Mucosa of descending colon (tissue), 3 donors: ENCODE measurements around the gene ZBTB44. TPM values are rescaled to one million over a fixed set of nuclear protein-coding genes. Genes with fewer than 3 reads are reported as not detected.

Experiments
- ATAC-seq: fragments of 200-7000 bp; cut with Tn5 transposase; one replicate; pipeline ENCODE4 v1.9.1; 2020; ENCODE audit warnings: mild to moderate bottlenecking, moderate library complexity
- DNase-seq, 3 donors: peaks; one replicate each; pipeline ENCODE4 v3.0.0-alpha.2; 2020
- H3K36me3 ChIP-seq: fragments of 200-600 bp; one replicate; pipeline ENCODE4 v1.8.0; 2021; ENCODE audit warnings: low read depth, mild to moderate bottlenecking
- H3K4me1 ChIP-seq: fragments of 200-600 bp; one replicate; pipeline ENCODE4 v1.8.0; 2021; ENCODE audit warnings: low read depth, mild to moderate bottlenecking
- H3K4me3 ChIP-seq: fragments of 200-600 bp; one replicate; pipeline ENCODE4 v1.8.0; 2021; ENCODE audit warnings: mild to moderate bottlenecking
- H3K9me3 ChIP-seq: fragments of 200-600 bp; one replicate; pipeline ENCODE4 v1.8.0; 2021; ENCODE audit warnings: mild to moderate bottlenecking
- CTCF ChIP-seq: fragments of 200-600 bp; IDR thresholded peaks from one replicate; pipeline ENCODE4 v1.8.0; 2022; ENCODE audit warnings: antibody characterized with exemption, mild to moderate bottlenecking
- intact Hi-C, 2 donors: fragments of 100-400 bp; cut with DNase I in 1 of 2; cut with micrococcal nuclease in 1 of 2; formaldehyde crosslinking; loops; one replicate each; pipeline versions ENCODE4 v1.11.0 to v1.11.1; 2022; cut with DNase I, micrococcal nuclease
- total RNA-seq, 3 donors: library from RNA; stranded (reverse); fragmentation: NEBNext Ultra II Directional in 2 of 3; extraction: Animal tissue kit (Norgen Biotek cat#: 25700) in 2 of 3; gene quantifications; one replicate each; pipeline versions ENCODE4 v1.2.1 to v1.2.4, GENCODE V29; 2021 to 2023
- donor health status: DM: no; HTN: no; CAD: no; lungs with moderate emphysema.
- donor health status: DM: no; HTN: no; CAD: no.
- donor health status: DM: no; HTN: yes; CAD: no.

ZBTB44 gene
- total RNA-seq, 3 donors from 2014 or later = 26.5 to 56.8 (median 32.4) TPM

- intact Hi-C loops = no loop called here
- Histone ChIP-seq H3K4me1 (no peaks in the 10 kb centered on the region), H3K4me3 (no peak overlapping the region), H3K36me3 (peaks cover 3% of the 10 kb centered on the region), H3K9me3 (no peaks in the 10 kb centered on the region)
- no peak for TF ChIP-seq CTCF
- no peak for ATAC-seq
- DNase-seq = peak in 1 of 3 donors; percentile 18
Observed at GRCh38 chr11:130204703-130205095, 110.0 kb downstream of the ZBTB44 start.

GRCh38 chr11:130203766-130204702 is 110.7 kb downstream of the ZBTB44 start:
- H3K4me3 ChIP-seq = no peak overlapping the region
- peak in 2 of 3 donors; percentile 48 to 59 for DNase-seq

GRCh38 chr11:130202818-130203689 is 111.7 kb downstream of the ZBTB44 start:
- intact Hi-C loops = no loop called here
- no peak for TF ChIP-seq CTCF
- Histone ChIP-seq H3K4me3 (no peak overlapping the region), H3K9me3 (no peaks in the 10 kb centered on the region), H3K36me3 (peaks cover 4% of the 10 kb centered on the region), H3K4me1 (no peaks in the 10 kb centered on the region)
- DNase-seq (peak in 2 of 3 donors; percentile 28 to 39), ATAC-seq (no peak)

More at GRCh38 chr11:130203766-130204702, 110.7 kb downstream of the ZBTB44 start:
- peak; percentile 41 for ATAC-seq
- Histone ChIP-seq H3K9me3 (no peaks in the 10 kb centered on the region), H3K36me3 (peaks cover 5% of the 10 kb centered on the region), H3K4me1 (no peaks in the 10 kb centered on the region)
- no peak for TF ChIP-seq CTCF
- intact Hi-C loops = no loop called here

DNA sequence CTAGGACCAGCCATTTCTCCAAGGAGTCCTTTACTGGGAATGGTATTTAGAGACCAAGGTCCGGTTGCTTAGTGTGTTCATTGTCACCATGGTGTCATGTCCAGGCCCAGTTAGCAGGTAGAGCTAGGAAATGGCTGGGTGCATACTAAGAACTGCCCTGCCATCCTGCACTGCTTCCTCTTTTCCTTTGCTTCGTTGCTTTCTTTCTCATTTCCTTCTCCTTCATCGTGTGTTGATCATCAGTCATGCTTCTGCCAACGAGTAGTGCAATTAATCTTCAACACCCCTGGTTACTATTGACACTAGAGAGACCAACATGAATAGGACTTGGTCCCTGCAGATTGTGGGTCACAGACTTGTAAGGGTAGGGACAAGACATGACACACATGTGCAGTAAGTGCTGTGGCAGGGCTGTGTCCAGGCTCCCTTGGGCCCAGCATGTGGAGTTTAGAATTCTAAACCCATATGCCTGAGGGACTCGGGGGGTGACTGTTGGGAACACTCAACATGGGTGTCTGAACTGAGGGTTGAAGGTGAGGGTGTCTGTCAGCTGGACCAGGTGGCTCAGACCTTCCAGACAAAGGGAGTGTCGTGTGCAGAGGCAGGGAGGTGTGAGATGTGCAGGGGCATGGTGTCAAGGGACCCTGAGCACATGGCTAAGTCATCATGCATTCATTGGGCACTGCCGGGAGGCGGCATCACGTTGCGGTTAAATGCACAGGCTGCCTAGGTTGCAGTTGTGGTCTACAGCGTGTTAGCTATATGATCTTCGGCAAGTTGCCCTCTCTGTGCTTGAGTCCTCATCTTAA is 112.5 kb downstream of the ZBTB44 start:
- DNase-seq (peak in 2 of 3 donors; percentile 22 to 28), ATAC-seq (no peak)
- intact Hi-C loops = no loop called here
- TF ChIP-seq CTCF = no peak
- Histone ChIP-seq H3K36me3 (peaks cover 4% of the 10 kb centered on the region), H3K4me3 (no peak overlapping the region), H3K9me3 (no peaks in the 10 kb centered on the region), H3K4me1 (no peaks in the 10 kb centered on the region)

DNA sequence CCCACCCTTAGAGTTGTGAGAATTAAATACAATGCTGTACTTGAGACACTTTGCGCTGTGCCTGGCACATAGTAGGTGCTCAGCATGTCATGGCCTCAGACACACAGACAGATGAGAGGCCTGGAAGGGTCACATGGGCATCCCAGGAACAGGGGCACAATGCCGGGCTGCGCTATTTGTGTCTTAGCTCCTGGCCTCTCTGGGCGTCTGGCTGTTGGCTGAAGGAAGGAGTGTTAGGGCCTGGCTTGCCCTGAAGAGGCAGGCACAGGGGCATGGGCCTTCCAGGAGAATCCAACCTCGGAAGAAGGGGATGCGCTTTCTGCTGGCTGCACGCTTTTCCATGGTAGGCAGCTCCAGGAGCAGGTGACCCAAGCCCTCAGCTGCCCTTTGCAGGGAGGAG is 113.7 kb downstream of the ZBTB44 start:
- peak in 2 of 3 donors; percentile 18 to 36 for DNase-seq
- ATAC-seq = no peak
- intact Hi-C loops = no loop called here
- Histone ChIP-seq H3K9me3 (no peaks in the 10 kb centered on the region), H3K4me3 (no peak overlapping the region), H3K4me1 (no peaks in the 10 kb centered on the region), H3K36me3 (peaks cover 4% of the 10 kb centered on the region)
- no peak for TF ChIP-seq CTCF
